B cell (primary cell): Measurements from ENCODE around the gene ST8SIA1.

ENCODE experiments used
- CTCF ChIP-seq: fragments of 200-600 bp; IDR thresholded peaks from one replicate; pipeline ENCODE4 v1.8.0; 2022; ENCODE audit warnings: antibody characterized with exemption, mild to moderate bottlenecking
- EZH2 ChIP-seq: IDR thresholded peaks from 2 replicates; pipeline ENCODE4 v1.6.1; 2012; ENCODE audit warnings: borderline replicate concordance, low read depth, mild to moderate bottlenecking, moderate library complexity, low read length; ENCODE audit not compliant: insufficient read depth, poor library complexity, severe bottlenecking

GRCh38 chr12:22169376-22169775 is 165.1 kb downstream of the ST8SIA1 start:
- TF ChIP-seq CTCF, result no peak
- TF ChIP-seq EZH2, result no peak
